Liver (tissue), 3 donors: ENCODE measurements around the gene ZNF837.

Experiments
- EGR1 ChIP-seq, 2 donors: IDR thresholded peaks; 2 replicates each; pipeline ENCODE4 v1.6.1; 2016 to 2018; ENCODE audit warnings: antibody characterized with exemption in 2 of 2, low read depth in 2 of 2
- GABPA ChIP-seq, 2 donors: IDR thresholded peaks in 1 of 2; conservative IDR thresholded peaks in 1 of 2; 2 replicates each; pipeline ENCODE4 v1.6.1; 2016; ENCODE audit warnings: antibody characterized with exemption in 2 of 2, mild to moderate bottlenecking in 1 of 2, moderate library complexity in 1 of 2
- HNF4A ChIP-seq, 2 donors: conservative IDR thresholded peaks; 2 replicates each; pipeline ENCODE4 v1.6.1; 2016; ENCODE audit warnings: antibody characterized with exemption in 2 of 2, mild to moderate bottlenecking in 2 of 2
- HNF4G ChIP-seq: IDR thresholded peaks from 2 replicates; pipeline ENCODE4 v1.6.1; 2016; ENCODE audit warnings: antibody characterized with exemption
- MAX ChIP-seq: IDR thresholded peaks from 2 replicates; pipeline ENCODE4 v1.6.1; 2016; ENCODE audit warnings: antibody characterized with exemption
- SP1 ChIP-seq: IDR thresholded peaks from 2 replicates; pipeline ENCODE4 v1.6.1; 2018; ENCODE audit warnings: antibody characterized with exemption, mild to moderate bottlenecking
- YY1 ChIP-seq: IDR thresholded peaks from 2 replicates; pipeline ENCODE4 v1.6.1; 2016; ENCODE audit warnings: antibody characterized with exemption, mild to moderate bottlenecking
- TF ChIP-seq, protein P1 (sequence below): fragments of 150-350 bp; IDR thresholded peaks from 2 replicates; pipeline ENCODE4 v1.5.1; 2017; ENCODE audit warnings: improper control_type of control experiment, low read depth, low read length; ENCODE audit not compliant: missing input control
- donor health status: healthy.
- donor health status: healthy.

DNA sequence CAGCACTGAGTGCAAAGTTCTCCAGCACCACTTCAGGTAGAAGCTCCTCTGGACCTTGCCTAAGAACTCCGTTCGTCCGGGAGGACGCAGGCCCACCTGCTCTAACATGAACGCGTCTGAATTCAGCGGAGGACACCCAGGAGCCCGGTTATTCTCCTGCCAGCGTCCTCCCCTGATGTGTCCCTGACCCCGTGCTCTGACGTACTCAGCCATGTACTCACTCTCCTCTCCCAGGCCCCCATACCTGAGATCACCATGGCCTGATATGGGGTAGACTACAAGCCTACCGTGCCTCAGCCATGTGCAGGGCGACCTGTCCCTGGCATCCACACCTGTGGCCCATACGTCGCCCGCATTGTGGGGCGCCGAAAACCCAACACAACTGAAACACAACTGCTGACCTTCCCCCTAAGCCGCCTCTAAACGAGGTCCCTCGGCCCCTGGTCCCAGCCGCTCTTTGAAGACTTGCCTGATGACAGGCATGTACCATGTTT, 26.9 kb upstream of the ZNF837 start:
- no peak for TF ChIP-seq MAX
- TF ChIP-seq, protein P1, sequence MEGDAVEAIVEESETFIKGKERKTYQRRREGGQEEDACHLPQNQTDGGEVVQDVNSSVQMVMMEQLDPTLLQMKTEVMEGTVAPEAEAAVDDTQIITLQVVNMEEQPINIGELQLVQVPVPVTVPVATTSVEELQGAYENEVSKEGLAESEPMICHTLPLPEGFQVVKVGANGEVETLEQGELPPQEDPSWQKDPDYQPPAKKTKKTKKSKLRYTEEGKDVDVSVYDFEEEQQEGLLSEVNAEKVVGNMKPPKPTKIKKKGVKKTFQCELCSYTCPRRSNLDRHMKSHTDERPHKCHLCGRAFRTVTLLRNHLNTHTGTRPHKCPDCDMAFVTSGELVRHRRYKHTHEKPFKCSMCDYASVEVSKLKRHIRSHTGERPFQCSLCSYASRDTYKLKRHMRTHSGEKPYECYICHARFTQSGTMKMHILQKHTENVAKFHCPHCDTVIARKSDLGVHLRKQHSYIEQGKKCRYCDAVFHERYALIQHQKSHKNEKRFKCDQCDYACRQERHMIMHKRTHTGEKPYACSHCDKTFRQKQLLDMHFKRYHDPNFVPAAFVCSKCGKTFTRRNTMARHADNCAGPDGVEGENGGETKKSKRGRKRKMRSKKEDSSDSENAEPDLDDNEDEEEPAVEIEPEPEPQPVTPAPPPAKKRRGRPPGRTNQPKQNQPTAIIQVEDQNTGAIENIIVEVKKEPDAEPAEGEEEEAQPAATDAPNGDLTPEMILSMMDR = no peak
- no peak for TF ChIP-seq EGR1 (IDR thresholded peaks at IDR 0.05; ENCODE audit: low read depth in 2 of 2)
- TF ChIP-seq HNF4G = no peak
- TF ChIP-seq HNF4A (conservative IDR thresholded peaks at IDR 0.05) = no peak
- no peak for TF ChIP-seq SP1
- no peak for TF ChIP-seq YY1
- no peak for TF ChIP-seq GABPA (IDR thresholded peaks at IDR 0.05 in 1 of 2, conservative IDR thresholded peaks at IDR 0.05 in 1 of 2)
